Measurements from ENCODE around the gene TBC1D2. TPM values are rescaled to one million over a fixed set of nuclear protein-coding genes. Genes with fewer than 3 reads are reported as not detected.
A peak's percentile ranks its signal among the peaks of the same experiment; 100 is the strongest.
"Not testable (repeated sequence)": the region's sequence is repeated elsewhere in the genome, so short reads cannot be mapped to it uniquely, and the experiment has no call there.

Gene TBC1D2
- total RNA-seq, 2 donors from 2014 or later: 26.0 to 28.3 TPM

DNA sequence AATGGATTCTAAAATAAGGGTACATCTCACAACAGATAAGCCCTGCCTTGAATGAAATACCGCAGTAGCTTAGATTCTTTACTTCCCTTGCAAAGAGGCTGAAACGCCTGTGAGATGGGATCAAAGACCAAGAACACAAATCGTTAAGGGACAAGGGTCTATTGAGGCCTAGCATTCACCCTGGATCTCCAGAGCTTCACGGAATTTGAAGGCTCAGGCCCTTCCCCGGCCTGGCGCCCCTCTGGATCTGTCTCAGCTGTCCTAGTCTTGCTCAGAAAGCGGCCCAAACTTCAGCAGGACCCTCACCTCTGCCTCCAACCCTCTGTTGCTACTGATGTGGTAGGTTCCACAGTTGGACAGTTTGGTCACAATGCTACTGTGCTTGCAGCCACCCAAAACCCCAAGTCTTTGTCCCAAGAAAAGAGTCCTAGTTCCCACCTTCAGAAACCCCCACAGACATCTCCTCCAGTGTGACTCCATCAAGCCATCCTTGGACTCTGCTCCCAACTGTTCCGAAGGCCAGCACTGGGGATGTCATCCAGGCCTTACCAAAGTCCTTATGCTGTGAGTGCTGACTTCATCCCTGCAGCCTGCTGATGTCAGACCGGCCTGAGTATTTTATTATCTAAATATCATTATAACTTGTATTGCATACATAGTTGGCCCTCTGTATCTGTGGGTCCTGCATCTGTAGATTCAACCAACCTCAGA is 72.4 kb downstream of the TBC1D2 start:
- DNase-seq: no peak
- ATAC-seq: peak; percentile 47
- intact Hi-C loops (cut with DNase I, micrococcal nuclease): no loop called here

DNA sequence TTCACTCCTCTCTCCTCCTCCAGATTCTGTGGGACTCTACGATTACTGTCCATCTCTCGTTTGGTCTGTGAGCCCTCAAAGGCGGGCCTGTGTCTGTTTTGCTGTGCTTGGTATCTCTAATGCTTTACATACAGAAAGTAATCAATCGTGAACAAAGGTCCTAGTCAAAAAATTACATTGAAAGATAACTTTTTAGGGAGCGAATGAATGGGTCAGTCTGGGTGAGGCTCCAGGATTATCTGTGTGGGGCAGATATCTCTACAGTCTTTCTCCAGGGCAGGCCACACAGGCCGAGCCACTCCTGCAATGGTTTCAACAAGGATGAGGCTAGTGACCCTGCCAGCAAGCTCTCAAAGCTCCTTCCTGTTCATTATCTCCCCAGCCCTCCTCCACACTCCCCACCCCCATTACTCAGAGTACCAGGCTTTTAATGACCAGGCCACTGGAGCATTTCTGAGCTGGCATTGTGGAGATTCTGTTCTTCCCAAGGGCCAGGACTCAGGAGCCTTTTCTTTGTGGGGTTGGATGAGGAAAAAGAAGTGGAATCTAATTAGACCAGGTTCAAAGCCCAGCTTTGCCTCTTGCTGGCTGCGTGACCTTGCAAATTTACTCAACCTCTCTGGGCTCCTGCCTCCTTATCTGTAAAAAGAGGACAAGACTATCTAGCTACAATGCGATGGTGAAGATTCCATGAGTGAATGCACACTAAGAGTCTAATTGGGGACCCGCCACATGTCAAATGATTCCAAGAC is 73.2 kb downstream of the TBC1D2 start:
- DNase-seq (no peak), ATAC-seq (no peak)
- intact Hi-C loops (cut with DNase I, micrococcal nuclease): no loop called here

DNA sequence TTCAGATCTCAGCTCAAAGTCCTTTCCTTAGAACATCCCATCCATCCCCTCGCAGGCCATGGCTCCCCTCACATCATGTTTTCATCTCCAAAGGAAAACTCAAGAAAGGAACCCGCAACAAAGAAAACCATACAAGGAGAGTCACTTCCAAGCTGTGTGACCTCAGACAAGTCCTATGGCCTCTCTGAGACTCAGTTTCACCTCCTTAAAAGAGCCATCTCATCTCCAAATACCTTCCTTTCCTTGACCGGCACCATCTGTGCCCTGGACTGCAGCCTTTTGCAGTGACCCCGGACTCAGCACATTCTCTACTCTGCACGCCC is 73.7 kb downstream of the TBC1D2 start:
- ATAC-seq (no peak), DNase-seq (no peak)
- intact Hi-C loops (cut with DNase I, micrococcal nuclease): no loop called here

DNA sequence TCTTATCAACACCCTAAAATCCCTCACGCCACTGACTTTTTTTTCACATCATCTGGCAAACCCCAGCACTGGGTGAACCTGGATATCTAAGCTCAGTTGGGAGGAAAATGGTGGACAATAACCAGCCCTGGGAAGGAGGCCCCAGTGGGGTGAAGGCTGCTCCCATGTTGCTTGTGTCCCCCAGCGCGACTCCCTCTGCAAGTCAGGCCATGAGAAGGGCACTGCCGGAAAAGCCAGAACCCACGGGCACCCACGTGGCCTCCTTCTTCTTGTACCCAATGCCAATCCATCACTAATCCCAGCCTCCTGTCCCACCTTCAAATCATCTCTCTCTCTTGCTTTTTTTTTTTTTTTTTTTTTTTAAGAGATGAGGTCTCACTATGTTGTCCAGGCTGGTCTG is 74.5 kb downstream of the TBC1D2 start:
- no peak for ATAC-seq
- intact Hi-C loops (cut with DNase I, micrococcal nuclease): no loop called here
- DNase-seq: no peak

DNA sequence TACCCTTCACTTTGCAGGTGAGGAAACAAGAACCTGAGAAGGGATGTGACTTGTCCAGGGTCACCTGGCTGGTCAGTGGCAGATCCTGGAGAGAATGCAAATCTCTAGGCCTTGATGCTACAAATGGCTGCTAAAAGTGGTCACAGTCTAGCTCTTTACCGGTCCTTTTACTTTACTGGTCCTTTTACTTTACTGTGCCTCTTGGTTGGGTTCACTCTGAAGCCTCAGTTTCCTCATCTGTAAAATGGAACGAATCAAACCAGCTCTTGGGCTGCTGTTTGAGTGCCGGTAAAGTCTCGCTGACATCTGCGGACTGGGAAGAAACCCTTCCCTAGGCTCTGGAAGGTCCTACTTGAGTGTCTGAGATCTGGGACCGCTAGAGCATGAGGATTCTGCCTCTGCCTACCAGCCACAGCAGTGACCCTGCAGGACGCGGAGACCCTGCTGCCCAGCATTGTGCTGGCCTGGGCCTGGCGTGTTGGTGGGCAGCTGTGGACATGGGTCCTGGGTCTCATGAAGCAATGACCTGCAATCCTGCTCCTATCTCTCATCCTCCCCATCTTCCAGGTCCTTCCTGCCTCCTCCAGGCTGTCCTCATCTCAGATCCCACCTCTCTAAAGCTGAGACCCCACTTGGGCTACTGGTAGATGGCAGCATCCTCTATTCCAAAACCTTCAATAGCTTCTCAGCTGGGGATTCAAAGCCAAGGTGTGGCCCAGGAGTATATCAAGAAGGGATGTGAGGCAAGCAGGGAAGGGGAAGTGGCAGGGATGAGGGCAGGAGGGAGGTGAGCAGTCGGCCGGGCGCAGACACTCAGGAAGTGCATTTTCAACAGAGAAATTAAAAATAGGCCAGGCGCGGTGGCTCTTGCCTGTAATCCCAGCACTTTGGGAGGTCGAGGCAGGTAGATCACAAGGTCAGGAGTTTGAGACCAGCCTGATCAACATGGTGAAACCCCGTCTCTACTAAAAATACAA is 76.3 kb downstream of the TBC1D2 start:
- intact Hi-C loops (cut with DNase I, micrococcal nuclease): no loop called here
- ATAC-seq (no peak), DNase-seq (no peak)

DNA sequence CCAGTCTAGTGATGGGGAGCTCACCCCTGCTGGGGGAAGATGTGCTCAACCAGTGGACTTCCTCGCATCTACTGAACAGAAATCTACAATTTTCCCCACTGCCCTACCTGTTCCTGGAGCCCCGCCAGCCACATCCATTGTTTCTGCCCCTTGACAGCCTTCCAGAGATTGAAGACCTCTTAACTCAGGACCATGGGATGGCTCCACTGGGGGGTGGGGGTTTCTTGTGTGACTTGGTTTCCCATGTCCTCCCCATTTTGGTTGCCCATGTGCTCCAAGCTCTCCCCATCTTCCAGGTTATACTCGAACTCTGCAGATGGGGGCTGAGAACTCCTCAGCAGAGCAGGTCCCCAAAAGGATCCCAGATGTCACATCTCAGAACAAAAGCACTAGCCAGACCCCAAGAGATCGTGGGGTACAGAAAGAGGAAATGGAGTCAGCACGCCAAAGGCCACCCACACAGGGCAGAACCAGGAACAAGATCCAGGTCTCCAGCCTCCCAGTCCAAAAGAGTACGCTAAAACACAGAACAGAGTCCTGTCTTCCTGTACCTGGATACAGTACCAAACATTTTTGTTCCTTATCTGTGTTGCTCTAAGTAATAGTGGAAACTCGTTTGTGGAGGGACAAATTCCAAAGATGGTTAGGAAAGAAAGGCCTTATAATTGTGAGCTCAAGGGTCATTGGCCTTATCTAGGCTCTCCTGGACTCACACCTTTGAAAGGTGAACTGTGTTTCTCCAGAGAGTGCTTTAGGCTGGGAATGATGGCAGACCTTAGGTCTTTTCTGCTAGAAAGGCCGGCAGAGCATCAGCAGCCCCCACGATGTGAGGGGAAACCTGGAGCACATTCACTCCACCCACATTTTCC is 78.8 kb downstream of the TBC1D2 start:
- peak; percentile 86 for ATAC-seq
- no peak for DNase-seq
- intact Hi-C loops (cut with DNase I, micrococcal nuclease): no loop called here

DNA sequence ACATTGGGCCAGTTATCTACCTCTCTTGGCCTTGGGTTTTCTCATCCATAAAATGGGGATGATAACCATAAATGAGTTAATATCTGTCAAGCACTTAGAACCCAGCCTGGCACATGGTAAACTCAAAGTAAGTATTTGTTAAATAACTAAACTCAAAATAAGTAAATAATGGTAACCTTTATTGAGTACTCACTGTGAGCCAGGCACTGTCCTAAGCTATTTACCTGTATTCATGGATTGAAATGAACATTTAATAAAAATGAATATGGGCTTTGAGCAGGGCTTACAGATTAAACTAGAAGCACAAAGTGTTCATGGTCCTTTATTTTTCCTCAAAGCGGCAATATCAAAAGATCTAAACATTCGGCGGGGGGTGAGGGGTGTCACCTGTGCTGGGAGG is 79.7 kb downstream of the TBC1D2 start:
- ATAC-seq: no peak
- no peak for DNase-seq

DNA sequence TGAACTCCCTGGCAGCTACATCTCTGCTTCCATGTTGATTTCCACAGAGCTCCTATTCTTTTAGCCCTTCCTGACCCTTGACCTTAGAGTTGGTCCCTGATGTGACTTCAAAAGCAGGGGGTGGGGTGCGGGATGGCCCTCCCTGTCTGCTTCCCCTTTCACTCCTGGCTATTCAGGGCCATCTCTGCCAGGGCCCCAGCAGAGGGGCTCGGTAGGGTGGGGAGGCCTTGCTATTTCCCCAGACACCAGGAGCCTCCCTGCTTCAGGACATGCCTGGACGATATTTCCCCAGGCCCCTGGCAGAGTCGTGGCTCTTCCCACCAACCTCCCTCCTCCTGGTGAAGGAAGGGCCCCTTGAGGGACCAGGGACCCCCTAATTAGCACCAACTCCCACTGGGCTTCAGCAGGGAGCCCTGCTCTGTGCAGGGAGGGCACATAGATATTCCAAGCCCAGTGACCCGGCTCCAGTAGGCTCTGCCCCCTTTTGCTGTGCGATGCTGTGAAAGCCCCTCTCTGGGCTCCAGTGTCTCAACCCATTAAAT is 80.3 kb downstream of the TBC1D2 start:
- intact Hi-C loops (cut with DNase I, micrococcal nuclease): no loop called here
- ATAC-seq: no peak
- DNase-seq: no peak

More for the DNA sequence above, 79.7 kb downstream of the TBC1D2 start:
- intact Hi-C loops (cut with DNase I, micrococcal nuclease): no loop called here

DNA sequence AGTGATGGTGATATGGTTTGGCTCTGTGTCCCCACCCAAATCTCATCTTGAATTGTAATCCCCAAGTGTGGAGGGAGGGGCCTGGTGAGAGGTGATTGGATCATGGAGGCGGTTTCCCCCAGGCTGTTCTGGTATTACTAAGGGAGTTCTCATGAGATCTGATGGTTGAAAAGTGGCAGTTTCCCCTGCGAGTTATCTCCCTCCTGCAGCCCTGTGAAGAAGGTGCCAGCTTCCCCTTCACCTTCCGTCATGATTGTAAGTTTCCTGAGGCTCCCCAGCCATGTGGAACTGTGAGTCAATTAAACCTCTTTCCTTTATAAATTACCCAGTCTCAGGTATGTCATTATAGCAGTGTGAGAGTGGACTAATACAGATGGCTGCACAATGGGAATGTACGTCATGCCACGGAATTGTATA is 80.9 kb downstream of the TBC1D2 start:
- DNase-seq; ATAC-seq; intact Hi-C loops (cut with DNase I, micrococcal nuclease): not testable (repeated sequence)

DNA sequence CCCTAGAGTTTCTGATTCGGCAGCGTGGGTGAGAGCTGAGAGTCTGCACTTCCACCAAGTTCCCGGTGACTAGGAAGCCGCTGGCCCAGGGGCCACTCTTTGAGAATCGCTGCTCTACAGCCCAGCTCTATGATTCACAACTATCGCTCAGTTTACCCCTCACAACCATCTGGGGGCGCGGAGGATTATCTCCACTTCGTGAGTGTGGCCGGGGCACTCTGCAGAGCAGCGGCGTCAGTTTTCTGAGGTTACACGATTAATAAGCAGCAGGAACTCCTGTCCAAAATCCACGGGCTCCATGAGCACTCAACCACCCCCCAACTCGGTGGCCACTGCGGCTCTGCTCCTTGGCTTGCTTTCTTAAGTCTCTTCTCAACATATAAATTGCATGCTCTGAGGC is 82.3 kb downstream of the TBC1D2 start:
- DNase-seq (no peak), ATAC-seq (no peak)
- intact Hi-C loops (cut with DNase I, micrococcal nuclease): no loop called here

DNA sequence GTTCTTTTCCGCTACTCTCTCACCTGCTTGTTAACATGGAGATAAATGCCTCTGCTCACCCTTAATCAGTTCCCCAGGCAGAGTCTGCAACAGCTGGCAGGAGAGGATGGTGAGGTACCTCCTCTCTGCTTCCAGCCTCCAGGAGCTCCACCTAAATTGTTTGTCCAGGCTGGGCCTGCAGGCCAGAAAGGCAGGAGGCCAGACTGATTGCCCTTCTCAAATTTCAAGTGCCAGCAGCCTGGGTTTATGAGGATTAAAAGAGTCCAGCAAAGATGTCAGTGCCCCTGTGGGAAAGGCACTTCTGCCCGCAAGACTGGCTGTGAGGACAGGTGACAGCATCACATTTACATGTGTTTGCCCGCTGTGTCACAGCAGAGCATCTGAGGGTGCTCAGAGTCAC is 82.8 kb downstream of the TBC1D2 start:
- DNase-seq (no peak), ATAC-seq (no peak)
- intact Hi-C loops (cut with DNase I, micrococcal nuclease): no loop called here

DNA sequence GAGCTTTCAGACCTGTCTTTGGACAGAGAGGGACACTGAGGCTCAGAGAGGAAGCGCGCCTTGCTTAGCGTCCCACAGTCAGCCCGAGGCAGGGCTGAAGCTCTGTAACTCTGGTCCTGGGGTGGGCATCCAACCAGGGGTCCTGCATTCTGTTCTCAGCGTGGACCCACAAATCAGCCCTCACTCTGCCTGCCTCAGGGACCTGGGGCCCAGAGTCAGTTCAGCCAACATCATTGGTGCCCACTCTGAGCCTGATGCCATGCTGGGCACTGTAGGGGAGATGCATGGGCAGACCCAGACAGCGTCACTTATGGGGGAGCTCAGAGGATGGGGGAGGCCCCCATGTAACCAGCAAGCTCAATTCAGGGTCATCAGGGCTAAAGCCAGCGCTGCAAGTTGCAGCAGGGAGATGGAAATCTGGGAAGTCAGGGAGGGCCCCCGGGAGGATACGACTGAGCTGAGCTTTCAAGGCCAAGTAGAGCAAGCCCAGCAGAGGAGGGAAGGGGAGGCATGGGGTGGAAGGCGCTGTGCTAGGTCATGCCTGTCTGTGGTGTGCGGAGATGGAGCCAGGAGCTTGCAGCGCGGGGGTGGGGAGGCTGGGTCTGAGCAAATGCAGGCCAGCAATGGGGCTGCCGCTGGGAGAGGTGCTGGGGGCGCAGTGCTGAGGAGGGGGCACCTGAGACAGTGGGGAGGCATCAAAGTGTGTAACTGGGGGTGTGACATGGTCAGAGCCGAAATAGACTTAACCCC is 84.1 kb downstream of the TBC1D2 start:
- DNase-seq (no peak), ATAC-seq (no peak)
- intact Hi-C loops (cut with DNase I, micrococcal nuclease): no loop called here

DNA sequence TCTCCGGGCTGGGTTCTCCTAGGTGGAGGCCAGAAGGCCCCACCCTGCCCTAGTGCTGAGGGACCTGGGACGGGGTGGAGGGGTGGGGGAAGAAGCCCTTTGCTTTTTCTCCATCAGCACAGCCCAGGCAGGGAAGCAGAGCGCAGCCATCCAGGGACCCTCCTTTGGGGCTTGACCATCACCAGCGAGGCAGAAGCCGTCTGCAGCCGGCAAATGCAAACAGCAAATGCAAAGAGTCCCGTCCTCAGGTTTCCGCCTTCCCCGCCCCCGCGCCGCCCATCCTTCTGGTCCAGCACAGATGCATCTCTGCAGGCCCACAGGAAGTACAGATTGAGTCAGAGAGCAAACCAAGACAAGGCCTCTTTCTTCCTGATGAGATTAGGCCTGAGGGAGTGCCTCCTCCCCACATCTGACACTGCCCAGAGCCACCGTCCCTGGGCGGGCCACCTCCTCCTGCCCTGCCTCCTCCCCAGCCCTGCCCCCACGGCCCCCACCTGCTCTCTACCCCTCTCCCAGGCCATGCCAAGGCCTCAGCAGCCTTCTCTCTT is 86.4 kb downstream of the TBC1D2 start:
- ATAC-seq (peak; percentile 87), DNase-seq (peak; percentile 54 to 64)
- intact Hi-C loops (cut with DNase I, micrococcal nuclease): no loop called here

DNA sequence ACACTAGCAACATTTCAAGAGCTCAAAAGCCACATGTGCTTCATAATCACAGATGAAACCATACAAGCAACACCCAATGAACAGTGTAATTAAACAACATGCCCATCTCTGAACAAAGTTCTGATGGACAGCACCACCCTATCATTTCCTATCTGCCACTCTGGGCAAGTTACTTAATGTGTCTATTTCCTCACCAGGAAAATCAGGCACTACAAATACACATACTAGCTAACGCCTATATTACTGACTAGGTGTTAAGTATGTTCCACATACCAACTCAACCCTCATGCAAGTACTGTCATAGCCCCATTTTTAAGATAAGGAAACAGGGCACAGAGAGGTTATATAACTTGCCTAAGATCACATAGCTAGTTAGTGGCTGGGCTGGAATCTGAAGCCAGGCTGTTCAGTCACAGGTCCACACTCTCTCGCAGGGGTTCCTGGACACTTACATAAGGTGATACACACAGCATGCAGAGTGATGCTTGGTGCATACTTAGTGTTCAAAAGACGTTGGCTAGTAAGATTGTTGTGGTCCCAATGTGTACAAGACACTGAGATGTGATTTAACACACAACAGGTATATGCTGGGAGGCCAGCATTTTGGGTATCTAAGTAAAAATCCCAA is 87.2 kb downstream of the TBC1D2 start:
- no peak for DNase-seq
- intact Hi-C loops (cut with DNase I, micrococcal nuclease): no loop called here

DNA sequence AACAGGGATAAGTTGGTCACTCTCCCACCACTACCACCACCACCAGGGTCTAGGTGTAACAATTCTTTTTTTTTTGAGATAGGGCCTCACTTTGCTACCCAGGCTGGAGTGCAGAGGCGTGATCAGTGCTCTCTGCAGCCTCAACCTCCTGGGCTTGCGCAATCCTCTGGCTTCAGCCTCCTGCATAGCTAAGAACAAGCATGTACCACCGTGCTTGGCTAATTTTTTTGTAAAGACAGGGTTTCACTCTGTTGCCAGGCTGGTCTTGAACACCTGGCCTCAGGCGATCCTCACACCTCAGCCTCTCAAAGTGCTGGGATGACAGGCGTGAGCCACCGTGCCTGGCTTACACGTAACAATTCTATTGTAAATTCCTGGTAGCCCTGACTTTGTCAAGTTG is 90.5 kb downstream of the TBC1D2 start:
- intact Hi-C loops (cut with DNase I, micrococcal nuclease): no loop called here
- ATAC-seq (no peak), DNase-seq (no peak)

More for the DNA sequence above, 87.2 kb downstream of the TBC1D2 start:
- ATAC-seq: peak; percentile 54

DNA sequence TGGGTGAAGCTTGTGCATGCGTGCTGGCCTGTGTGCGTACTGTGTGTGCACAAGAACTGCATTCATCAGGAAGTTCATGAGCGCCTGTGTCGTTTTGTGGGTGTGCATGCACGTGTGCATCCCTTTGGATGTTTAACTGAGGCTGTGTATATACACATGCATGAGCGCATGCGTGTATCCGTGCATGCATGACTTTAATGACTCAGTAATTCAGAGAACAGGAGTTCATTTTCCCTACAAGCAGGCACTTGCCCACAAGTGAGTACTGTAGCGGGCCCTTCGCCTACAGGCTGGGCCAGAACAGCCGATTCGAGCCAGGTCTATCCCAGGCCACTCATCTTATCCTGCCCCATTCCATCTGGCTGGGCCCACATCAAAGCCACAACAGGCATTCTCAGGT is 92.8 kb downstream of the TBC1D2 start:
- intact Hi-C loops (cut with DNase I, micrococcal nuclease): no loop called here
- DNase-seq (no peak), ATAC-seq (no peak)

DNA sequence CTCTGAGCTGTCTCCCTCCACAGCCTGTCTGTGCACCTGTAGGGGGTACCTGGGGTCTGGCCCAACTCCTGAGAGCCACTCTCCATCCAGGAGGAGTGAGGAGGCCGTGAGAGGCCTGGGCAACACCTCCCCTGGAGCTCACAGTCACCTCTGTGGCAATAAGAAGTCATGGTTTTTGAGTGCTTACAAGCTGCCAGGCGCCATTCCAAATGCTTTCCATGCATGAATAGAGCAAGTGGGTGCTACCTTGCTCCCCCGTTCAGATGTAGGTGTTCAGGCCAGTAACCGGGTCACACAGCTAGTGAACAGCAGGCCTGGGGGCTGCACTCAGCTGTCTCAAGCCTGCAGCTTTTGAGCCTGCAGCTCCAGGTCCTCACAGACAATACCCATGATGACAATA is 93.6 kb downstream of the TBC1D2 start:
- no peak for DNase-seq
- no peak for ATAC-seq
- intact Hi-C loops (cut with DNase I, micrococcal nuclease): no loop called here

Measured in left colon (tissue), 2 donors.